ENCODE results near the gene SNX20.
A peak's percentile ranks its signal among the peaks of the same experiment; 100 is the strongest.

SNX20 gene

GRCh38 chr16:50679266-50679665 lies 1.8 kb downstream of the SNX20 start:
- DNase-seq = no peak

GRCh38 chr16:50678531-50678930 lies 2.6 kb downstream of the SNX20 start:
- no peak for DNase-seq

DNA sequence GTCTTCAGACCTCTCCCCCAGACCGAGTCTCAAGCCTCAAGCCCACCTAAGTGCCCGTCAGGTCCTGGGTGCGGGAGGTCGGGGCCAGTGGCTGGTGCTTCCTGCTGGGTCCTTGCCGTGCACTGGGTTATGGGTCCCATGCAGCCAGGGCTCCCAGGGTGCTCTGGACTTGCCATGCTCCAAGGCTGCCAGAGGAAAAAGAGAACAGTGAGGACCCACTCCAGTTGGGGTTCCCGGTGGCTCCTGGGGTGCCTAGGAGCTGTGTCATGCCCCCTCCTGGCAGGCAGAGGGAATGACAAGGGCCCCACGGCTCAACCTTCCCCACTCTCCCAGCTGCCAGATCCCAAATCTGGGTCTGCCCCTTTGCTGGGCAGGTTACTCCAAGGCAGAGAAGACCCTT lies 3.8 kb downstream of the SNX20 start:
- DNase-seq = no peak

DNA sequence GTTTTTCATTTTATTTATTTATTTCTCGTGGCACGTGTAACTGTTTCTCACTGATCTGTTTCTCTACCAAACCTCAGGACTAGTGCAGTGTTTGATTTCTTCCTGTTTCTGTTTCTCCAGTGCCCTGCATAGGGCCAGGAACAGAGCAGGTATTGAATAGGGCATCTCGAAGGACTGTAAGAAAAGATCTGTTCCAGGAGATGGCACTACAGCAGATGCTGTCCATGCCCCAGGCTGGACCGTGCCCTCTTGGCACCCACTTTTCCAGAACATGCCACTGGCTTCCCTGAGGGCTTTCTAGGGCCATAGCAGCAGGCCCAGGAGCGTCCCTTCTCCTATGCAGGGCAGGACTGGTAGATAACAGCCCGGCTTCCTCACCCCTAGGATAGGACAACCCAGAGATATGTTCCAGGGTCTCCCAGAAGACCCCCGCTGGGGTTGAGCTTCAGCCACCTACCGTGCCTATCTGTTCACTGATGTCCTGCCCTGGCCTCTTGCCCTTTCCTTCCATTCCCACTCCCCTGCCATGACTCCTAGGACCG lies 4.4 kb downstream of the SNX20 start:
- no peak for DNase-seq

DNA sequence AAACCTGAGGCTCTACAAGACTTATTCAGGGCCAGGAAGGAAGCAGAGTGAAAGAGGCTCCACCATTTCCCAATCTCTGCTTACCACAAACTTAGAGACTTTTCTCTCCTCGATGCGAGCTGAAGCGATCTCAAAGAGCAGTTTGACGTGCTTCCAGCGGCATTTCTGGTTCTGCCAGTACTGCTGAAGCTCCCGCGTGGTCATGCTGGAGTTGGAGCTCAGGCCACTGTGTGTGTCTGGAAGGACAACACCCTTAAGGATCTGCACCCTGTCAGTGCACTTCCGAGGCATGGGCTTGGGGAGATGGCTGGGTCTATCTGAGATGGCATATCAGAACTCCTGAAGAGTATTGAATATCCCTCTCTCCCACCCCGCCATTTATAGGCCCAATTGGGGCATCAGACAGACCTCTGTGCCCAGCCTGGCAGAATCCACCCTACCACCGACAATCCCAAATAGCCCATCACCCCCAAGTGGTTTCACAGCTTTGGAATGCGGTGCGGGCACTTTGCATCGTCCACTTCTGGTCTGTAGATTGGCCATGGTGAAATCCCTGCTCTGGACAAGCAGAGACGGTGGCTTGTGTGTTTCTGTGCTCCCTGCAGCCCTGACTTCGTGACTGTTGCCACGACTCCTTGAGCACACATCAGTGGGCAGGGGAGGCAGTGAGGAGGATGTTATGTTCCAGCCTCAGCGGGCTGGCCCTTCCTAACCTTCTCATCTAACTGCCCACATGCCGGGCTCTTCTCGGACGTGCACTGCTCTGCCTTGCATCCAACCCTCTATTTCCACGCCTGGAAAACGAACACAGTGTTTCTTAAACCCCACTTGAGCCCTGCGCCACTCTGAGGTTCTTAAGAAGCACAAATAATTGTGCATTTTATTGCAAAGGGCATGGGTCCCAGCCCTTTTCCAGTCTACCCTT lies 5.2 kb downstream of the SNX20 start:
- DNase-seq = no peak

DNA sequence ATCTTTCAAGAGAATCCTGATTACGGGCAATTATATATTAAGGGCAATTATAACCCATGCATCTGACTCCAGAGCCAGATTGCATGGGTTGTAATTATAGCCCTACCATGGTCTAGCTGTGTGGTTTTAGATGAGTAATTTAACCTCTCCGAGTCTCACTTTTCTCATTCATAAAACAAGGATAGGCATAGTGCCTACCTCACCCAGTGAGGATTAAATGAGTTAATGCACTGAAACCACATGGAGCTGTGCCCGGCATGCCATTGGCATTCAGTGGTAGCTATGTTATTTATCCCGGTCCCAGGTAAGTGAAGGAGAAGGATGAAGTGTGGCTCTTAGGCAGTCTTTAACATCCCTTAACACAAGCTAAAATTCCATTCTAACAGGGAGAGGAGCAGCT lies 6.3 kb downstream of the SNX20 start:
- DNase-seq = no peak

DNA sequence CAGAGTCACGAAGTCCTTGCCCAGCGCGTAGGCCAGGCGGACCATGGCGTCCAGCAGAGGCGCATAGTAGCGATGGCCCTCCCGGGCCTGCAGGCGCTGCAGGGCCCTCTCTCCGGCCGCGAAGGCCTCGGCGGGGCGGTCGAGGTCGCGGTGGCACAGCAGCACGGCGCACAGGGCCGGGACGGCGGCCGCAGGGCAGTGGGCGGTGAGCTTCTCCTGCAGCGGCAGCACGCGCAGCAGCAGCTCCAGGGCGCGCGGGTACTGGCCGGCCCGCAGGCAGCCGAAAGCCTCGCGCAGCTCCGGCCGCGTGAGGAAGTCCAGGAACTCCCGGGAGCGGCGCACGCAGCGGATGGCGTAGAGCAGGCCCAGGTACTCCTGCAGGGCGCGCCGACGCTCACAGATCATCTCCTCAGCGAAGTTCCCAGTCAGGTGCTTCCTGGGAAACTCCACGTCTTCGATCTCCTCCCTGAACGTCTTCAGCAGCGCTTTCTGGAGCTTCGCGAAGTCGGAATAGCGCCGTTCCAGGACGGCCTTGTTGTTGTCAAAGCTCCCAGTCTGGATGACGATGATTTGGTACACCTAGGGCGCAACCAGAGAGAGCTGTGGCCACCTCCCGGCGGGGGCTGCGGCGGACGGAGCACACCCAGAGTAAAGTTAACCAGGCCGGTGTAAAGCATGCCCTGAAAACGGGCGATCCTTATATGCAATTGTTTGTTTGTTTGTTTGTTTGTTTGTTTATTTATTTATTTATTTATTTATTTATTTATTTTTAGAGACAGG lies 7.4 kb downstream of the SNX20 start:
- no peak for DNase-seq

- no peak for DNase-seq
Measured at GRCh38 chr16:50671644-50672260, 9.4 kb downstream of the SNX20 start.

DNA sequence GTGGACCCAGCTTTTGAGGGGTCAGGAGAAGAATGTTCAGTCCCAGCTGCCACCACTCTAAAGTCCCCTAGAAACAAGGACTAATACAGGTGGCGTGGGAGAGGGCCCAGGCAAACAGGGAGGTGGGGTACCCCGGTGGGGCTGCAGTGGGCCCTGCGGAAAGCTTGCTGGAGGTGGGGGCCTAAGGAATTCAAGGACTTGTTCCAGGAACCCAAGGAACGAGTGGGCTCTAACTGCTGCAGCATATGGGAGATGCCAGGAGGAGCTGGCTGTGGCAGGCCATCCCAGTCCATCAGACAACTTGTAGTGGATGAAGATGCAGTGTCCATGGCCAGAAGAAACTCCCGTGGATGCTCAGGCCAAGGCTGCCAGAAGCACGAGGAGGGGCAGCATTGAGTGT lies 10.6 kb downstream of the SNX20 start:
- no peak for DNase-seq

DNA sequence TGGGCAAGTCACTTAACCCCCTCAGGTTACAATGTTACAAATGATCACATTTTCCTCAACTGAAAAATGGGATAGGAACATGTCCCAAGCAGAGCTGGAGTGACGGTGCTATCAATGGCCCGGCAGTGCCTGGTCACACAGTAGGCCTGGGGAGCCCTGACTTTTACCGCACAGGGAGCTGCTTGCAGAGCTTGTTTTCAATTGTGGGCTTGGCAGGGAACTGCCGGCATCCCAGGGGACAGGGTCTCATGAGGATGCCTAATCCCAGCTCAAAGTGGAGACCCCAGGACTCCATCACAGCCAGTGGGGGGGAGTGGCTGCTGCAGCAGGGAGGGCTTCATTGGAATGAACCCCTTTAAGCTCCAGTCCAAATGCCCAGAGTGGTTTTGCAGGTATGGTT lies 11.4 kb downstream of the SNX20 start:
- DNase-seq = no peak

GRCh38 chr16:50668368-50669008 lies 12.6 kb downstream of the SNX20 start:
- no peak for DNase-seq

DNA sequence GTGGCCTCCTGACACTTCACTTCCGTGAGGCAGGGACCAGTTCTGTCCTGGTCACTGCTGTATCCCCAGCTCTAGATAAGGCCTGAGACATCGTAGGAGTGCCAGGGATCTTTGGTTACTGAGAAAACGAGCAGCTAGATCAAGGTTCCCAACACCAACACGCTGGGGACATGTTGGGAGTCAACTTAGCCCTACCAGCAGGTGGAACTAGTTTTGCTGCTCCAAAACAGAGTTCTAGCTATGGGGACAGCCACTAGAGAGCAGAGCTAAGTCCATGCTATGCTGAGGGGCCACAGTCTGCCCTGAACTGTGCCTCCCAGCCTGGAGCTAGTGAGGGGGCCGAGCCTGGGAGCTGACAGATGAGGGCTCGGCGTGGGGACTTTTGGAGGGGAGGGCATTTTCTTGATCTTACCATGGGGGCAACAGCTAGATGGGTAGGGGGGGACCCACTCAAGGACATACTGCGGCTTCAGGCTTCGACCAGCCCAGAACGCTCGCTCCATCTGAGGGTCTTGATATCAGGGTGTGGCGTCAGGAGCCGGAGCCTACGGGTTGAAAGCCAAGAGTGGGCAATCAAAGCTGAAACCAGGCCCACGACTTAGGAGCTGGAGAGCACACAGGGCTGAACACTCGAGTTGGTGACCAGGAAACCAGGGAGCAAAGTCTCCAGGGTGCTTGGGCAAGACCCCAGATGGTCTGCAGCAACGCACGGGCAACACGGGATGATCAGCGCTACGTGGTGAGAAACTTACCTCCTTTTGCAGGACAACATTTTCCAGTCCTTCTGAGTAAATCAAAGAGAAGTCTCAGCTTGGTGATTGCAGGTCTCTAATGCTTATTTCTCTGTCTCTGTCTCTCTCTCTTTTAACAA lies 13.4 kb downstream of the SNX20 start:
- DNase-seq = no peak

GRCh38 chr16:50666658-50667496 lies 14.2 kb downstream of the SNX20 start:
- peak; percentile 33 for DNase-seq

DNA sequence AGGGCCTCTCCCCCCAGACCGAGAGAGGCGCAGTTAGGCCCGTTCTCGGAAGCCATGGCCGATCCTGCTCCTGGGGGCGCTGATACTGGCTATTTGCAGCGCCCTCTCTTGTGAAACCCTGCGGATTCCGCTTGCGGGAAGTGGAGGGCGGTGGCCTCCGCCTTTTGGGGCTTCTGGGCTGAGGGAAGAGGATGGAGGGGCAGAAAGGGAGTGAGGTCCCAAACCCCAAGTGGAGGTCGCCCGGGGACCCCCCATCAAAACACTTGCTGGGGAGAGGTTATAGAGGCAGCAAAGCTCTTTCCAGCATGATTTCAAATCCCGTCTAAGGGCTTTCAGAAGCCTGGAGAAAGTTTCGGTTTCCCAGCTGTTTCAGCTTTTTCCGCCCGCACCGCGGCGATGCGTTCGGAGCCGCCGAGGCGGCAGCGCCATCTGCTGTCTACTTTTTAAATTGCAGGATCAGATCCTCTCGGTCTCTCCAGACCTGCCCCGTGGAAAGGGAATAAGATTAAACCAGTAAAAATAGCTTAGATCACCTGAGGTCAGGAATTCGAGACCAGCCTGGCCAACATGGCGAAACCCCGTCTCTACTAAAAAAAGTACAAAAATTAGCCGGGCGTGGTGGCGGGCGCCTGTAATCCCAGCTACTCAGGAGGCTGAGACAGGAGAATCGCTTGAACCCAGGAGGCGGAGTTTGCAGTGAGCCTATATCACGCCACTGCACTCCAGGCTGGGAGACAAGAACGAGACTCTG lies 15.8 kb downstream of the SNX20 start:
- DNase-seq = peak; percentile 83

DNA sequence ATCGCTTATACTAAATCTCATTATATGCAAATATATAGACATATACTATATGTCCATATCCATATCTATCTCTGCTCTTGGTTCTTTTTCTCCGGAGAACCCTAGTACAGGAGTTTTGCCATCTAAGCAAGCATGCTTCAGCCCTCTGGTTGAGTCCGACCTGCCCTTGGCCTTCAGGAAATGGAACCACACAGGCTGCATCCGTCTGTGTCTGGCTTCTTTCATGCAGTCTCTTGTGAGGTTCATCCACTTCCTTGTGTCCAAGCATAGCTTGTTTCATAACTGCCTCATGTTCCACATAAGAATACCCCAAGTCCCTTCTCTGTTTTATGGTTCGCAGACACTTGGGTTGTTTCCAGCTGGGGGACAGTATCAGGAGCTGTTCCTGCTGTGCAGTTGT lies 16.8 kb downstream of the SNX20 start:
- DNase-seq = no peak

DNA sequence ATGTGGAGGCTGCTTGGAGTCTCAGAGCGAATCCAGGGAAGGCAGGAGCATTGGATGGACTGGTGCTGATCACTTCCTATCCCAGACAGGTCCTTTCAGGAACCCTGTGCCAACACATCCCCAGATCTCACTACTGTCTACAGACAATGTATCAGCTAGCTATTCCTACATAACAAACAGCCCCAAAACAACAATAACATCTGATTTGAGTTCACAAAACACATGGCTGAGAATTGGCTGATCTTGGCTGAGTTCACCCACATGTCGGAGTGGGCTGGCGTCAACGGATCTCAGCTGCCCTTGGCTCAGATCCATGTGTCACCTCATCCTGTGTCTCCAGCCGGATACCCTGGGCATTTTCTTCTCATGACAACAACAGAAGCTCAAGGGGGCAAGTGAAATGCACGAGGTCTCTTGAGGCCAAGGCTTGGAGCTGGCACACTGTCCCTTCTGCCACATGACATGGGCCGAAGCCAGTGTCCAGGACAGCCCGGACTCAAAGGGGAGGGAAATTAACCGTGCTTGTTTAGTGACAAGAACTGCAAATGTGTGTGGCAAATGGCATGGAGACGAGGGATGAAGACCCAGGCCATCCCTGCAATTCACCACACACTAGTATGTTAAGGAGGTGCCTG lies 18.7 kb downstream of the SNX20 start:
- DNase-seq = no peak

DNA sequence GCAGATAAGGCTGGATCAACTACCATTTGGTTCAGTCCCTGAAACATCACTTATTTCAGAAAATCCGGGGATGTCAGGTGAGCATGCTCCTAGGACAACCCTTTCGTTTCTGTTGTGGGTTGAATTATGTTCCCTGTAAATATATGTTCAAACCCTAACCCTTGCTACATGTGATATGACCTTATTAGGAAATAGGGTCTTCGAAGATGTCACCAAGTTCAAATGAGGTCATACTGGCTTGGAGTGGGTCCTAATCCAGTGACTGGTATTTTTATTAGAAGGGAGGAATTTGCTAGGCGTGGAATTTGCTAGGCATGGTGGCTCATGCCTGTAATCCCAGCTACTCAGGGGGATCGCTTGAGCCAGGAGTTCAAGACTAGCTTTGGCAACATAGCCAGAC lies 21.3 kb downstream of the SNX20 start:
- DNase-seq = no peak

GRCh38 chr16:50657241-50657640 lies 23.9 kb downstream of the SNX20 start:
- no peak for DNase-seq

- DNase-seq = no peak
Measured at GRCh38 chr16:50655558-50656055, 25.5 kb downstream of the SNX20 start.

Measured in activated CD4-positive, alpha-beta T cell treated with anti-CD3 and anti-CD28 coated beads for 1 hour (primary cell).